GM21529 (cell line): ENCODE measurements around the gene CXCR6.
"Not testable (repeated sequence)": the region's sequence is repeated elsewhere in the genome, so short reads cannot be mapped to it uniquely, and the experiment has no call there.

Experiments used
- ATAC-seq: cut with Tn5 transposase; IDR thresholded peaks from one replicate; pipeline ENCODE4 v1.9.1; 2021; ENCODE audit not compliant: unreplicated experiment

CXCR6 gene

GRCh38 chr3:45986303-45986982, 43.2 kb downstream of the CXCR6 start:
- ATAC-seq: no peak

DNA sequence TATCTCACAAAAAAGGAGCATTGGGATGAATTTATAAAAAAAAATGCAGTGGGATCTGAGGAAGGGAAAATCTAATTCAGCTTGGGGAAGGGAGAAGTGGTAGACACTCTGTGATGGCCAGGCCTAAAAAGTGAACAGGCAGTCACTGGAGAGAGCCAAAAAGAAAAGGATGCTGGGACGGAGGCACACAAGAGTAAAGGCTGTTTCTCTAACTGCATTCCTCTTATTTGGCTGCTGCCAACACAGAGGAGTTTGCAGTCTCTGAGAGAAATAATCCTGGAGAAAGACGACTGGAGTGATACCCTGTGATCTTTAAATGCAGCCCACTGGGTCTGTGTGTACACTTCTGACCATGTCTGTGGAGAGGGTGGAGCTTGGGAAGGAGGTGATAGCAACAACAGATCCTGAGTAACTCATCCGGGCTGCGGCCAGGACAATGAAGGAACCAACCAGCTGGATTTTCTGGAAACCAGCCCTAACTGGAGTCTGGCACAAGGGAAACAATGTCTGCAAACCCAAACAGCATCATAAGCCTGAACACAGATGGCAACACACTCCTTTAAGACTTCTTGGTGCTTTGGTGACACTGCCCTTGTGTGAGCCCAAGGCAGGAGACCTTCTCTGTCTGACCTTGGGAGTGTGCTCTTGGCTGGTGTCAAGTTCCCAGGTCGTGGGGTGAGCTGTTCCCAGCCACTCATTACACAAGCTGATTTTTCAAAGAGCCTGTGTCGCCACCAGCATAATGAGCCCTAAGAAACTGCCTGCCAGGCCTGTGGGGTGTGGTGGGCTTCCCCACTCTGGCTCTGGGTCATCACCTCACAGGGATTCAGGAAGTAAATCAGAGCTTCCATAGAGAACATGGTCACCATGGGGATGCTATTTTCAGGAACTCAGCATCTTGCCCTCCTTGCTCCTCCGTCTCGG, 44.4 kb downstream of the CXCR6 start:
- ATAC-seq: no peak

GRCh38 chr3:45988362-45988761, 45.1 kb downstream of the CXCR6 start:
- no peak for ATAC-seq

GRCh38 chr3:45988804-45989203, 45.5 kb downstream of the CXCR6 start:
- ATAC-seq: no peak

DNA sequence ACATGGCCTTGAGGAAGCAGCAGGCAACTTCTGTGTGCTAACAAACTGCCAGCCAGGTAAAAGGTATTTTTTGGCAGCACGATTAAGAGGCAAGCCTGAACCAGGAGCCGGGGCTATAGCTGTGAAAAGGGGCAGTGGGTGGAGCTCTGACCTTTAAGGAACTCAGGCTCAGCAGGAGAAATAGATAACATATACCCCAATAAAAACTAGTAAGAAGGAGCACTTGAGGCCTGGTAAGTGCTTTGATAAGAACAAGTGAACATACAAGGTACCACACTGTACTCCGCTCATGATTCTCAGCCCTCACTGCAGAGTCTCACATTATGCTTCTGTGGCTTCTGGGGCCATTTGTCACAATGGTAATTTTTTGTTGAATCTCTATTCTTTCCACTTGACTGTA, 46.9 kb downstream of the CXCR6 start:
- ATAC-seq: no peak

- ATAC-seq: no peak
Observed at GRCh38 chr3:45991341-45991740, 48.1 kb downstream of the CXCR6 start.

DNA sequence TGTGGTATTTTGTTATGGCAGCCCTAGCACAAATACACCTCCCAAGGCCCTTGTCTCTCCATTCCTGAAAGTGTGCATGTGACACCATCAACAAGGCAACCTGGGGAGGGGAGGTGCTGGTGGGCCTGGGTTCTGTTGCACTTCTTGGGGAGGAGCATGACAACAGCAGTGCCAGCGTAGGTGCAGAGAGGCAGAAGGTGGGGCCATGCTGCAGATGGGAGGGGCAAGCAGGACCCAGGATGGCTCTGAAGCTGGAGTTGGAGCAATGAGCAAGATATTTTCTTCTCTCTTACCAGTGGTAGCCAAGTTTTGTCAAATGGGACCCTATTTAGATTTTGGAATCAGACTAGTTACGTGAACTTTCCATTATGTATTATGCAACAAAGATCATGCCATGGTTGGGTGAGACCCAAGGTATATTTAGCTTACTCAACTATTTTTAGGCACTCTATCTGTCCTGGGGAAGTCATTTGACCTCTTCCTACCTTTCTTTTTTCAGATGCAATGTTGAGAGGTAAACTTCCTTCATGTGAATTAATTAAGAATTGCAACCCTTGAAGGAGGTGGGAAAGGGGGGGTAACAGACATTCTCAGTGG, 49.0 kb downstream of the CXCR6 start:
- ATAC-seq: no peak

DNA sequence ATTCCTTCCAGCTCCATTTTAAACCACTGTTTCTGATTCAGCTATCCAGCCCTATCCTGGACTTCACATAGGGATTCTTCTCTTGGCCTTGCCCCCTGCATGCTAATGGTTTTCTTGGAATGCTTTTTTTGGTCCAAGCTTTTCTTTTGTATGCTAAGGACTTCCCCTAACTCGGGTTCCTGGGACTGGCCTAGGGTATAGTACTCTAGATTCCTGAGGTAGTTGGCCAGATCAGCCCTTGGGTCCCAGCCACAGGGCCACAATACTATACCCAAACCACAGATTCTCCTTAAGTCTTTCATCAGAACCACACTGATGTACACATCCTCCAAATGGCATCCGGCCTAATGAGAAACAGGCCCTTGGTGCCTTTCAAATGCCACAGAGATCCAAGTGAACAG, 49.6 kb downstream of the CXCR6 start:
- ATAC-seq: no peak

- no peak for ATAC-seq
Observed at GRCh38 chr3:45993421-45994027, 50.3 kb downstream of the CXCR6 start.

- ATAC-seq: peak; percentile 12
Observed at GRCh38 chr3:45994419-45995235, 51.4 kb downstream of the CXCR6 start.

DNA sequence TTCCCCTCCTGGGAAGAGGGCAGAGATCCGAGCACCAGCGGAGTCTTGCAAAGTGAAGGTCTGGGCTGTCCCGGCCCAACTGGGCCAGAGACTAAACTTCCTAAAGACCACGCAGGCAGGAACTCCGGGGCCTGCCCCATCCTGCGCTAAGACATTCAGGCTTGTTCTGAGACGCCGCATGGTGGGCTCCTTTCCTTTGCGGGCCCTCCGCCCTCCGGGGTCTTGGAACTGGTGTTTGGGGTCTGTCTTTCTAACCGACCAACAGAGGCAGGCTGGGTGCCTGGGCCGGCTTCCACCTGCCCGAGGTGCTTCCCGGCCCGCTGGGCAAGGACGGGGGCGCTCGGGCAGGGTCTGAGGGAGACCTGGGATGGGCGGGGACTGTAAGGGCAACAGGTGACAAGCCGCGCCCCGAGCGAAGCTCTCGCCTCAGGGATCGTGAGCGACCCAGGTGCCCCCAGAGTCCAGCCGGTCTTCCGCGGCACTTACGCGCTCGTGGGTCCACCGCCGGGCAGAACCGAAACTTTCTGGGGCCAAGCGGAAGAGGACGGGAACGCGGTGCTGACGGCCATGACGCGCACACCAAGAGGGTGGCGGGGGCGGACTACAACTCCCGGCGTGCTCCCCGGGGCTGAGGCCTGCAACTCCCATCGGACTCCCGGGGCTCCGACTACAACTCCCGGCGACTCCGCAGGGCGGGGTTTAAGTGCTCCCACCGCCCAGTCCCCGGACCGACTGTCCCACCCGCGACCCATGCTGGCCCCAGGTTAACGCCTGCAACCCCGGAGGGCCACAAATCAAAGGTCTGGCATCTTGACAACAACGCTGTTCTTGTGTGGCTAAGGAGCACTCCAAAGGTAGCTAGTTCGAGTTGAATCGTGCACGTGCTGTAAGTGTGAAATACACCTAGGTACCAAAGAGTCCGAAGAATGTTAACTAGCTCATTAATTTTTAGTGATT, 52.2 kb downstream of the CXCR6 start, which contains the start of gene FYCO1:
Gene FYCO1 (minus strand): TSS at position 589 of the 957 bp plus-strand sequence. CDS start 10,914 bp downstream, outside the sequence.
- peak; percentile 94 for ATAC-seq

GRCh38 chr3:45997499-45997898, 54.2 kb downstream of the CXCR6 start:
- ATAC-seq: not testable (repeated sequence)

GRCh38 chr3:45997942-45998341, 54.7 kb downstream of the CXCR6 start:
- no peak for ATAC-seq
